ENCODE measurements around the gene FTL. TPM values are rescaled to one million over a fixed set of nuclear protein-coding genes. Genes with fewer than 3 reads are reported as not detected.

FTL gene
- total and polyA plus RNA-seq, 2 experiments from 2014 or later, result 8,878 to 15,987 TPM

DNA sequence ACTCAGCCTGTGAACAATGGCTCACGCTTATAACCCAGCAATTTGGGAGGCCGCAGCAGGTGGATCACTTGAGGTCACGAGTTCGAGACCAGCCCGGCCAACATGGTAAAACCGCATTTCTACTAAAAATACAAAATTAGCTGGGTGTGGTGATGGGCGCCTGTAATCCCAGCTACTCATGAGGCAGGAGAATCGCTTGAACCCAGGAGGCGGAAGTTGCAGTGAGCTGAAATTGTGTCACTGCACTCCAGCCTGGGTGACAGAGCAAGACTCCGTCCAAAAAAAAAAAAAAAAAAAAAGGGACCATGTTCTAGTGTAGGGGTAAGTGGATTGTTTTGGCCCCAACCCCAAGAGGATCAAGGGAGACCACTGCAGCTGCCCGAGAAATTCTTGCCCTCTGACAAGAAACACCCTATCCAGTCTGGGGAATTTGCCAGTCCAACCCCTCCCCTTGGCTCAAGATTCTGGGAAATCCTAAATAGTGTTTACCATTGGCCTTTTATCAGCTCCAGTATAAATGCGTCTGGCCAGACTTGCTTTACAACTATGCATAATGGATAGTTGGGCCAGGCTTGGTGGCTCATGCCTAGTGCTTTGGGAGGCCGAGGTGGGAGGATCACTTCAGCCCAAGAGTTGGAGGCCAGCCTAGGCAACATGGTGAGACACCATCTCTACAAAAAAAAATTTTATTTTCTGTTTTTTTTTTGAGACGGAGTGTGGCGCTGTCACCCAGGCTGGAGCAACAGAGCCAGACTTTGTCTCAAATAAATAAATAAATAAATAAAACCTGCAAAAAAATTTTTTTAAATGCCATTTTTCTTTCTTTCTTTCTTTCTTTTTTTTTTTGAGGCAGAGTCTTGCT lies 36.7 kb upstream of the FTL start:
- Histone ChIP-seq H3K4me2 (no peak overlapping the region), H3K4me3 (no peak overlapping the region), H3K9me2 (replicated peaks; ENCODE audit: insufficient read depth) (no peaks in the 10 kb centered on the region), H3K27ac (no peak overlapping the region), H3K4me1 (ENCODE audit: insufficient read depth) (no peaks in the 10 kb centered on the region), H3K9me3 (ENCODE audit: low read depth) (no peaks in the 10 kb centered on the region), H3K27me3 (no peaks in the 10 kb centered on the region), H3K79me2 (no peaks in the 10 kb centered on the region), H2AFZ (no peak overlapping the region), H3K36me3 (replicated peaks; ENCODE audit: insufficient read depth, low read depth) (no peaks in the 10 kb centered on the region), H4K20me1 (ENCODE audit: insufficient read depth, poor library complexity, severe bottlenecking) (no peaks in the 10 kb centered on the region)
- WGBS (ENCODE audit: low lambda C conversion rate, missing lambda C conversion rate), result 84% methylated on average over 15 of the region's 15 CpGs
- TF ChIP-seq EZH2 (IDR thresholded peaks at IDR 0.05; ENCODE audit: borderline replicate concordance), result no peak
- no peak for TF ChIP-seq EZH2phosphoT487 (IDR thresholded peaks at IDR 0.05; ENCODE audit: low read depth, severe bottlenecking, unreplicated experiment)
- TF ChIP-seq, protein P1, sequence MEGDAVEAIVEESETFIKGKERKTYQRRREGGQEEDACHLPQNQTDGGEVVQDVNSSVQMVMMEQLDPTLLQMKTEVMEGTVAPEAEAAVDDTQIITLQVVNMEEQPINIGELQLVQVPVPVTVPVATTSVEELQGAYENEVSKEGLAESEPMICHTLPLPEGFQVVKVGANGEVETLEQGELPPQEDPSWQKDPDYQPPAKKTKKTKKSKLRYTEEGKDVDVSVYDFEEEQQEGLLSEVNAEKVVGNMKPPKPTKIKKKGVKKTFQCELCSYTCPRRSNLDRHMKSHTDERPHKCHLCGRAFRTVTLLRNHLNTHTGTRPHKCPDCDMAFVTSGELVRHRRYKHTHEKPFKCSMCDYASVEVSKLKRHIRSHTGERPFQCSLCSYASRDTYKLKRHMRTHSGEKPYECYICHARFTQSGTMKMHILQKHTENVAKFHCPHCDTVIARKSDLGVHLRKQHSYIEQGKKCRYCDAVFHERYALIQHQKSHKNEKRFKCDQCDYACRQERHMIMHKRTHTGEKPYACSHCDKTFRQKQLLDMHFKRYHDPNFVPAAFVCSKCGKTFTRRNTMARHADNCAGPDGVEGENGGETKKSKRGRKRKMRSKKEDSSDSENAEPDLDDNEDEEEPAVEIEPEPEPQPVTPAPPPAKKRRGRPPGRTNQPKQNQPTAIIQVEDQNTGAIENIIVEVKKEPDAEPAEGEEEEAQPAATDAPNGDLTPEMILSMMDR (IDR thresholded peaks at IDR 0.05; ENCODE audit: poor library complexity), result no peak
- no peak for DNase-seq (ENCODE audit: low spot score)

DNA sequence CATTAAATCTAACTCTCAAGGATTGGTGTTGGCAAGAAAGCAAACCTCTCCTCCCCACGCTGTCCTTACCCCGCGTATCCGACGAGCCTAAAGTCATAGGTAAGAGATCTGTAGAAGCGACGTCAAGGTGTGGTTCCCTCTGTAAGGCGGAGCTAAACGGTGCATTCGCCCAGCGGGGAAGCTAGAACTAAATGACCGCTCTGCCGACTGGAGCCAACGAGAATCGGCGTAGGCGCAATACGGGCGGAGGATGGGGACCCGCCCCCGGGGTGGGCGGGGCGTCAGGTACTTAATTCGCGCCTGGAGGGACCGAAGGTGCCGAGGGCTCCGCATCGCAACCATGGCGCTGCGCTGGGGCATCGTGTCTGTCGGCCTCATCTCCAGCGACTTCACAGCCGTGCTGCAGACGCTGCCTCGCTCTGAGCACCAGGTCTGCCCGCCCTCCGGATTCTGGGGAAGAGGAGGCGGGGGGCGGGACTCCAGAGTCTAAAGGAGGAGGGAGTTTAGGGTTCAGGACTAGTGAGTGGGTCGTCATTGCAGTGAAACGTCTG lies 31.7 kb upstream of the FTL start, which contains the start of gene DHDH:
Gene DHDH (plus strand): TSS at position 318 of the 551 bp plus-strand sequence. CDS start 23 bp downstream, at position 341.
- H4K20me1 ChIP-seq (ENCODE audit: insufficient read depth, poor library complexity, severe bottlenecking), result no peaks in the 10 kb centered on the region
- no peaks in the 10 kb centered on the region for H3K27me3 ChIP-seq
- peak within 1 kb of the TSS; percentile 41 for H2AFZ ChIP-seq
- H3K79me2 ChIP-seq, result no peaks in the 10 kb centered on the region
- peaks cover 7% of the 10 kb centered on the region for H3K4me1 ChIP-seq (ENCODE audit: insufficient read depth)
- DNase-seq (ENCODE audit: low spot score), result peak; percentile 93
- peak within 1 kb of the TSS; percentile 77 for H3K4me2 ChIP-seq
- no peaks in the 10 kb centered on the region for H3K9me2 ChIP-seq (replicated peaks; ENCODE audit: insufficient read depth)
- H3K36me3 ChIP-seq (replicated peaks; ENCODE audit: insufficient read depth, low read depth), result no peaks in the 10 kb centered on the region
- no peak within 1 kb of the TSS for H3K27ac ChIP-seq
- 1% methylated on average over 36 of the region's 43 CpGs for WGBS (ENCODE audit: low lambda C conversion rate, missing lambda C conversion rate)
- peak within 1 kb of the TSS; percentile 27 for H3K4me3 ChIP-seq
- TF ChIP-seq, protein P1 (IDR thresholded peaks at IDR 0.05; ENCODE audit: poor library complexity), result no peak
- no peak for TF ChIP-seq EZH2 (IDR thresholded peaks at IDR 0.05; ENCODE audit: borderline replicate concordance)
- no peaks in the 10 kb centered on the region for H3K9me3 ChIP-seq (ENCODE audit: low read depth)

DNA sequence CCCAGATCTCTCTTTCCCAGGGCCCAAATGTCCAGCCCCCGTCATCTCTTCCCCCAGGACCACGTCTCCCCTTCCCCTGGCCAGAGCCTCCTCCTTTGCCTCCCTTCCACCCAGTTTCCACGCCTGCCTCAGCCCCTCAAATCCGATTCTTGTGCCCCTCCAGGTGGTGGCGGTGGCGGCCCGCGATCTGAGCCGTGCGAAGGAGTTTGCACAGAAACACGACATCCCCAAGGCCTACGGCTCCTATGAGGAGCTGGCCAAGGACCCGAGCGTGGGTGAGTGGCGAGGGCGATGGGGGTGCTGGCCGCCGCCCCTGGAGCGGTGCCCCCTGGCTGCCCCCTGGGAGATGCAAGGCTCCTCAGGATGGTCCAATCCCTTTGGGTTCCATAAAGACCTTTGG lies 30.3 kb upstream of the FTL start:
- no peak overlapping the region for H3K4me2 ChIP-seq
- no peak for DNase-seq (ENCODE audit: low spot score)
- no peaks in the 10 kb centered on the region for H3K9me3 ChIP-seq (ENCODE audit: low read depth)
- H3K4me1 ChIP-seq (ENCODE audit: insufficient read depth), result peaks cover 7% of the 10 kb centered on the region
- H3K9me2 ChIP-seq (replicated peaks; ENCODE audit: insufficient read depth), result no peaks in the 10 kb centered on the region
- no peak for TF ChIP-seq EZH2phosphoT487 (IDR thresholded peaks at IDR 0.05; ENCODE audit: low read depth, severe bottlenecking, unreplicated experiment)
- no peak for TF ChIP-seq EZH2 (IDR thresholded peaks at IDR 0.05; ENCODE audit: borderline replicate concordance)
- TF ChIP-seq, protein P1 (IDR thresholded peaks at IDR 0.05; ENCODE audit: poor library complexity), result no peak
- no peak overlapping the region for H3K27ac ChIP-seq
- H3K27me3 ChIP-seq, result no peaks in the 10 kb centered on the region
- no peaks in the 10 kb centered on the region for H3K79me2 ChIP-seq
- no peaks in the 10 kb centered on the region for H3K36me3 ChIP-seq (replicated peaks; ENCODE audit: insufficient read depth, low read depth)
- no peaks in the 10 kb centered on the region for H4K20me1 ChIP-seq (ENCODE audit: insufficient read depth, poor library complexity, severe bottlenecking)
- no peak overlapping the region for H2AFZ ChIP-seq
- H3K4me3 ChIP-seq, result no peak overlapping the region
- WGBS (ENCODE audit: low lambda C conversion rate, missing lambda C conversion rate), result 90% methylated on average over 18 of the region's 19 CpGs
